Esophagus (tissue), 2 donors: ENCODE data around the gene ZNF385B. TPM values are rescaled to one million over a fixed set of nuclear protein-coding genes. Genes with fewer than 3 reads are reported as not detected.

Experiments
- H3K27ac ChIP-seq, 2 donors: one replicate each; pipeline ENCODE4 v1.5.1; 2013; ENCODE audit warnings: low read depth in 2 of 2, mild to moderate bottlenecking in 2 of 2, inconsistent platforms in 1 of 2, low read length in 1 of 2, moderate library complexity in 1 of 2
- H3K27me3 ChIP-seq, 2 donors: one replicate each; pipeline ENCODE4 v1.6.1; 2013; ENCODE audit warnings: low read length in 2 of 2, control low read depth in 1 of 2, mild to moderate bottlenecking in 1 of 2; ENCODE audit not compliant: insufficient read depth in 2 of 2, control insufficient read depth in 1 of 2
- H3K36me3 ChIP-seq, 2 donors: one replicate each; pipeline ENCODE4 v1.6.1; 2013; ENCODE audit warnings: low read length in 1 of 2; ENCODE audit not compliant: control insufficient read depth in 2 of 2, insufficient read depth in 2 of 2
- H3K4me1 ChIP-seq, 2 donors: one replicate each; pipeline ENCODE4 v1.6.1; 2013; ENCODE audit warnings: low read length in 1 of 2; ENCODE audit not compliant: control insufficient read depth in 2 of 2, insufficient read depth in 2 of 2
- H3K4me3 ChIP-seq, 2 donors: one replicate each; pipeline ENCODE4 v1.5.1; 2013; ENCODE audit warnings: low read length in 2 of 2, mild to moderate bottlenecking in 2 of 2, low read depth in 1 of 2, moderate library complexity in 1 of 2
- H3K9me3 ChIP-seq, 2 donors: one replicate each; pipeline ENCODE4 v1.6.1; 2013; ENCODE audit warnings: mild to moderate bottlenecking in 2 of 2, low read depth in 1 of 2, low read length in 1 of 2, moderate library complexity in 1 of 2; ENCODE audit not compliant: control insufficient read depth in 2 of 2, insufficient read depth in 1 of 2
- WGBS, 2 donors: extraction: QIAGEN DNeasy Blood & Tissue Kit; methylation state at CpG; one replicate each; pipeline ENCODE4 v1.1.7; 2013; 5-methylcytosine and 5-hydroxymethylcytosine counted together
- polyA plus RNA-seq, 2 donors: library from polyadenylated mRNA; stranded (reverse); fragments of 200-250 nt; gene quantifications; one replicate each; pipeline ENCODE4 v1.2.3, GENCODE V29; 2013
- donor health status: healthy with polysubstance abuse.
- donor health status: Bipolar disorder and iron deficiency.

The ZNF385B gene
- polyA plus RNA-seq, 2 donors: 0.22 to 0.29 TPM

DNA sequence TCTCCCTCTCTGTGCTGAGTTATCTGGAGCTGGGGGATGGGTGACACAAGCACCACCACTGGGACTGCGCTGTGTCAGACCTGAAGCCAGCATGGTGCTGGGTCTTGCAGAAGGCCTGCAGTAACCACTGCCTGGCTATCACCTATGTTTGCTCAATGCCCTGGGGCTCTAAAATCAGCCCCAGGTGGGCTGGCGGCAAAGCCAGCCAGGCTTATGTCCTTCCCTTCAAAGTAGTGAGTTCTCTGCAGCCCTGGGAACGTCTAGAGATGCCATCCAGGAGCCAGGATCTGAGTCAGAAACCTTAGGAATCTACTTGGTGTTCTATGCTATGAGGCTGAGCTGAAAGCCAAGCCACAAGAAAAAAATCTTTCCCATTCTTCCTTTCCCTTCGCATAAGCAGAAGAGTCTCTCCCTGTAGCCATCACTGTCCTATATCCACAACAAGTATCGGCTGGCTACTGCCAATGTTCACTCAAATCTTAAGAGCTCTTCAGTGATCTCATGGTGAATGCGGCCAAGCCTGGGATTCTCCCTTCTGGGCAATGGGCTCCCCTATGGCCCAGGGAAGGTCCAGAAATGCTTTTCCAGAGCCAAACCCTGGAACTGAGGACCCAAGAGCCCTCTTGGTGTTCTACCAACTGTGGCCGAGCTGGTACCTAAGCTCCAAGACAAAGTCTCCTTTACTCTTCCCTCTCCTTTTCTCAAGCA is 248.7 kb downstream of the ZNF385B start:
- H3K4me1 ChIP-seq: no peaks in the 10 kb centered on the region
- H3K27ac ChIP-seq: no peak overlapping the region
- WGBS, 2 donors: 76 to 82% methylated on average over 7 of the region's 7 CpGs
- no peaks in the 10 kb centered on the region for H3K27me3 ChIP-seq
- H3K4me3 ChIP-seq: no peak overlapping the region
- H3K9me3 ChIP-seq: no peaks in the 10 kb centered on the region
- H3K36me3 ChIP-seq: no peaks in the 10 kb centered on the region

DNA sequence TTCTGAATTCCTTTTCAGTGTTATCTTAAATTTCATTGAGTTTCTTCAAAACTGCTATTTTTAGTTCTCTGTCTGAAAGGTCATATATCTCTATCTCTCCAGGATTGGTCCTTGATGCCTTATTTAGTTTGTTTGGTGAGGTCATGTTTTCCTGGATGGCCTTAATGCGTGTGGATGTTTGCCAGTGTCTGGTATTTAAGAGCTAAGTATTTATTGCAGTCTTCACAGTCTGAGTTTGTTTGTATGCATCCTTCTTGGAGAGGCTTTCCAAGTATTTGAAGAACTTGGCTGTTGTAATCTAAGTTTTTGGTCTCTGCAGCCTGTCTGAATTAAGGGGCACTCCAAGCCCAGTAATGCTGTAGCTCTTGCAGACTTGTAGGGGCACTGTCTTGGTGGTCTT is 249.3 kb downstream of the ZNF385B start:
- Histone ChIP-seq H3K4me1 (no peaks in the 10 kb centered on the region), H3K9me3 (no peaks in the 10 kb centered on the region), H3K27me3 (no peaks in the 10 kb centered on the region), H3K27ac (no peak overlapping the region), H3K36me3 (no peaks in the 10 kb centered on the region), H3K4me3 (no peak overlapping the region)
- 22 to 33% methylated on average over 1 of the region's 1 CpG for WGBS, 2 donors

DNA sequence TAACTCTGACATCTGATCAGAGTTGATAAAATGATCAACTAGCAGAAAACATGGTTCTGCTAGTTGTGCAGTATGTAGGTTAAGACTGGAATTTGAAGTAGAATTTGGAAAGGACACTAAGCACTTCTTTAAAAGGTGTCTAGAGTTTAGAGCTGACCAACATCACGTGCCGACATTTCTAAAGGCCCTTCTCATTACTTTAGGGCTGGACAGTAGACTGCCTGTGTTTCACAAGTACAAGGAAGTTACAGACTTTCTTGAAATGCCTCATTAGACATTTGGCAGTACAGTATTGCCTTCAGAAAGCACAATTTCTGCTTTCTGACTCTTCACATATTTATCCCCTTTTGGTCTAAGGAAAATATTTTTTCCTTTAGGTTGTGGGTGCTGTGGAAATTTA is 255.3 kb downstream of the ZNF385B start:
- Histone ChIP-seq H3K4me1 (no peaks in the 10 kb centered on the region), H3K9me3 (no peaks in the 10 kb centered on the region), H3K36me3 (no peaks in the 10 kb centered on the region), H3K4me3 (no peak overlapping the region), H3K27ac (no peak overlapping the region), H3K27me3 (no peaks in the 10 kb centered on the region)
- WGBS, 2 donors: 84 to 89% methylated on average over 2 of the region's 2 CpGs

DNA sequence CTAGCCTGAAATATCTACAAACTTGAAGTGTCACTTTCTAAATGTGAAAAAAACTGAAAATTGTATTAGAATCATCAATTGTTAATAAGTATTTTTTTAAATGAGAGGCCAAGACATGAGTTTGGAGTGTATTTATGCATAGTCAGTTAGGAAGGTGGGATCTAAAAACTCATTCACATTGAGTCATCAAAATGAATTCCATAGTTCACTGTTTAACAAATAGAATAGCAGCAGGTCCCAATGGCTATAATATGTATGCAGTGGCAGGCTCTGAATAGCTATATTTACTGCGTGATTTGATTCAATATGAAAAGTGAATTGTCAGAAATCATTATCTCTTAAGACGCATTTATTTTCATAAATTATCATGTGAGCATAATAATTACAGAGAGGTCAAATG is 256.1 kb downstream of the ZNF385B start:
- 77 to 82% methylated on average over 2 of the region's 2 CpGs for WGBS, 2 donors
- H3K4me1 ChIP-seq: no peaks in the 10 kb centered on the region

GRCh38 chr2:179604598-179604997 is 256.8 kb downstream of the ZNF385B start:
- Histone ChIP-seq H3K27me3 (no peaks in the 10 kb centered on the region), H3K4me1 (no peaks in the 10 kb centered on the region), H3K9me3 (no peaks in the 10 kb centered on the region), H3K4me3 (no peak overlapping the region), H3K27ac (no peak overlapping the region), H3K36me3 (no peaks in the 10 kb centered on the region)

More for the DNA sequence above, 256.1 kb downstream of the ZNF385B start:
- no peaks in the 10 kb centered on the region for H3K27me3 ChIP-seq
- H3K4me3 ChIP-seq: no peak overlapping the region
- H3K27ac ChIP-seq: no peak overlapping the region
- H3K36me3 ChIP-seq: no peaks in the 10 kb centered on the region
- no peaks in the 10 kb centered on the region for H3K9me3 ChIP-seq

GRCh38 chr2:179602452-179602851 is 259.0 kb downstream of the ZNF385B start:
- no peak overlapping the region for H3K4me3 ChIP-seq
- H3K9me3 ChIP-seq: no peaks in the 10 kb centered on the region
- H3K36me3 ChIP-seq: no peaks in the 10 kb centered on the region
- no peak overlapping the region for H3K27ac ChIP-seq
- H3K27me3 ChIP-seq: no peaks in the 10 kb centered on the region
- H3K4me1 ChIP-seq: no peaks in the 10 kb centered on the region
- 77 to 85% methylated on average over 4 of the region's 4 CpGs for WGBS, 2 donors

- WGBS, 2 donors: 54 to 57% methylated on average over 1 of the region's 1 CpG
- no peaks in the 10 kb centered on the region for H3K36me3 ChIP-seq
- no peaks in the 10 kb centered on the region for H3K9me3 ChIP-seq
- H3K4me1 ChIP-seq: no peaks in the 10 kb centered on the region
- no peak overlapping the region for H3K4me3 ChIP-seq
- no peaks in the 10 kb centered on the region for H3K27me3 ChIP-seq
- no peak overlapping the region for H3K27ac ChIP-seq
These were observed 265.4 kb downstream of the ZNF385B start for GRCh38 chr2:179596018-179596417.

DNA sequence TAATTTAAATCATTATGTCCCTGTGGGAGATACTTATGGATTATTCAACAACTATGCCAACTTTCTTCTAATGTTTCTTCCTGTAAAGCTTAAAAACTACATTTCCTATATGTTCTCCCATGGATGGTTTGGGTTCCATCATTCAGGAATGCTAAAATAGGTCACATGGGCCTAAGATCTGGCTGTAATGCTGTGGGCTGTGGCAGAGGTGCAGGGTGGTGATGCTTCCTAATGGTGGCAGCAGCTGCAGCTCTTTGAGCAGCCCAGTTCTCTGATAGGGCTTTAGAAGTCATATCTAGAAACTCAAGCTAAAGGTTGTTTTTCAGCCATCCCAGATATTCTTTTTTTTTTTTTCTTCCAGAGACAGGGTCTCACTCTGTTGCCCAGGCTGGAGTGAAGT is 266.1 kb downstream of the ZNF385B start:
- H3K27ac ChIP-seq: no peak overlapping the region
- no peaks in the 10 kb centered on the region for H3K9me3 ChIP-seq
- no peaks in the 10 kb centered on the region for H3K36me3 ChIP-seq
- H3K4me1 ChIP-seq: no peaks in the 10 kb centered on the region
- H3K4me3 ChIP-seq: no peak overlapping the region
- no peaks in the 10 kb centered on the region for H3K27me3 ChIP-seq

DNA sequence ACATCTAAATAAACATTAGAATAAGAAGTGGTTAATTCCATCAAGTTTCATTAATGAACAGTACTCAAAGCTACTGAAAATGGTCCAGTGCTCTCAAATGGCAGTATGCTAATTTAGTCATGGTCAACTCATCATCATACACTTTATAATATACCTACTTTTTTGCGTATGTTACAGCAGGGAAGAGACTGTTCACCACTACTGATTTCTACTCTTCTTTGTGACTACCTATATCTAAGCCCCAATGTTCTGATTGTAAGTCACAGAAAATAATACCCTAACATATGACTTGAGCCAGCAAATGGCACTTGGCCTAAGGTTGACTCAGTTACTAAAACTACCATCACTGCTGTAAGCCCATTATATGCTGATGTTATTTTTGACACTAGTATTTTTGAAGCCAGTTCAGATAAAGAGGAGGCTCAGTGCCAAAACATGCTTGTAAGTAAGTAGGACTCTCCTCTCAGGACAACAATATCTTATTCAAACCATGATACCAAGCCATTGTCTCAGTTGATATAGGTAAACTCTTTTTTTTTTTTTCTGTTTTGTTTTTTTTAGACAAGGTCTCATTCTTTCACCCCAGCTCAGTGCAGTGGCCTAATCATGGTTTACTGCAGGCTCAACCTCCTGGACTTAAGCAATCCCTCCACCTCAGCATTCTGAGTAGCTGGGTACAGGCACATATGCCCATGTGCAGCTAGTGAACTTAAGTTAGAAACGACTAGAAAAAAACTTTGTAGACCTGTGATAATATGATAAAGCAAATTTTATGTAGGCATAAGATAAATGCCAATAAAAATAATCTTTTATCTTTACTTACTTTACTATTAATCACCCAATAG is 266.9 kb downstream of the ZNF385B start:
- Histone ChIP-seq H3K36me3 (no peaks in the 10 kb centered on the region), H3K4me1 (no peaks in the 10 kb centered on the region), H3K4me3 (no peak overlapping the region), H3K9me3 (no peaks in the 10 kb centered on the region), H3K27ac (no peak overlapping the region), H3K27me3 (no peaks in the 10 kb centered on the region)
- 75 to 81% methylated on average over 2 of the region's 2 CpGs for WGBS, 2 donors

GRCh38 chr2:179593323-179593722 is 268.1 kb downstream of the ZNF385B start:
- Histone ChIP-seq H3K27me3 (no peaks in the 10 kb centered on the region), H3K27ac (no peak overlapping the region), H3K4me1 (no peaks in the 10 kb centered on the region), H3K36me3 (no peaks in the 10 kb centered on the region), H3K4me3 (no peak overlapping the region), H3K9me3 (no peaks in the 10 kb centered on the region)
- 85 to 89% methylated on average over 3 of the region's 3 CpGs for WGBS, 2 donors
